Endometrial microvascular endothelial cells (primary cell): ENCODE data around the gene PSD2. TPM values are rescaled to one million over a fixed set of nuclear protein-coding genes. Genes with fewer than 3 reads are reported as not detected.

Experiments
- in situ Hi-C: cut with HindIII; loops from 2 replicates; pipeline ENCODE4 v1.10.0; 2017; ENCODE audit warnings: low sequenced_read_pairs, low pct_unique_long_range_greater_than_20kb; ENCODE audit errors: inconsistent ontology term
- total RNA-seq: library from RNA; depleted of rRNA; stranded (reverse); fragments of >200 nt; gene quantifications from one replicate; pipeline ENCODE4 v1.2.3, GENCODE V29; 2015; ENCODE audit errors: inconsistent ontology term

PSD2 gene
- total RNA-seq, 1 donor from 2014 or later, result not detected

- in situ Hi-C loops, result no loop called here
These were observed 67.2 kb downstream of the PSD2 start for GRCh38 chr5:139862803-139863202.

- in situ Hi-C loops, result no loop called here
These were observed 67.8 kb downstream of the PSD2 start for GRCh38 chr5:139863361-139863760.

GRCh38 chr5:139863855-139864558 lies 68.4 kb downstream of the PSD2 start:
- in situ Hi-C loops, result no loop called here

GRCh38 chr5:139864716-139865483 lies 69.3 kb downstream of the PSD2 start:
- in situ Hi-C loops, result no loop called here

- in situ Hi-C loops, result no loop called here
These were observed 71.5 kb downstream of the PSD2 start for GRCh38 chr5:139867109-139867508.

GRCh38 chr5:139867581-139867980 lies 72.0 kb downstream of the PSD2 start:
- in situ Hi-C loops, result no loop called here

- in situ Hi-C loops, result no loop called here
These were observed 73.6 kb downstream of the PSD2 start for GRCh38 chr5:139869042-139869790.

GRCh38 chr5:139870677-139871076 lies 75.1 kb downstream of the PSD2 start:
- in situ Hi-C loops, result no loop called here

GRCh38 chr5:139871614-139872013 lies 76.0 kb downstream of the PSD2 start:
- in situ Hi-C loops, result no loop called here

GRCh38 chr5:139872052-139872766 lies 76.6 kb downstream of the PSD2 start:
- in situ Hi-C loops, result no loop called here

- in situ Hi-C loops, result no loop called here
These were observed 77.5 kb downstream of the PSD2 start for GRCh38 chr5:139872851-139873794.

- in situ Hi-C loops, result no loop called here
These were observed 80.3 kb downstream of the PSD2 start for GRCh38 chr5:139875957-139876356.

GRCh38 chr5:139877129-139877597 lies 81.6 kb downstream of the PSD2 start:
- in situ Hi-C loops, result no loop called here

- in situ Hi-C loops, result no loop called here
These were observed 82.5 kb downstream of the PSD2 start for GRCh38 chr5:139878093-139878492.

- in situ Hi-C loops, result no loop called here
These were observed 85.0 kb downstream of the PSD2 start for GRCh38 chr5:139880416-139881142.

- in situ Hi-C loops, result no loop called here
These were observed 85.6 kb downstream of the PSD2 start for GRCh38 chr5:139881143-139881733.

- in situ Hi-C loops, result no loop called here
These were observed 86.7 kb downstream of the PSD2 start for GRCh38 chr5:139882316-139882715.
